Esophagus muscularis mucosa (tissue), 4 donors: ENCODE measurements around the gene MTM1. TPM values are rescaled to one million over a fixed set of nuclear protein-coding genes. Genes with fewer than 3 reads are reported as not detected.
A peak's percentile ranks its signal among the peaks of the same experiment; 100 is the strongest.

Experiments used
- DNase-seq: peaks from one replicate; pipeline ENCODE4 v3.0.0-alpha.2; 2017; ENCODE audit errors: extremely low spot score
- H3K27ac ChIP-seq, 4 donors: fragments of 200-600 bp; sonication (generic); replicated peaks in 1 of 4; 1 replicate in 3 of 4; 2 replicates in 1 of 4; pipeline ENCODE4 v1.5.1; 2016 to 2019; ENCODE audit warnings: mild to moderate bottlenecking in 1 of 4
- H3K27me3 ChIP-seq, 4 donors: fragments of 200-600 bp; sonication (generic); one replicate each; pipeline versions ENCODE4 v1.5.1 to v1.6.0; 2016 to 2019
- H3K36me3 ChIP-seq, 4 donors: fragments of 200-600 bp; sonication (generic); one replicate each; pipeline ENCODE4 v1.5.1; 2016 to 2019
- H3K4me1 ChIP-seq, 4 donors: fragments of 200-600 bp; sonication (generic); one replicate each; pipeline ENCODE4 v1.5.1; 2016 to 2019
- H3K4me3 ChIP-seq, 4 donors: fragments of 200-600 bp; sonication (generic); 1 replicate in 2 of 4; 2 replicates in 2 of 4; pipeline ENCODE4 v1.5.1; 2016 to 2019; ENCODE audit warnings: mild to moderate bottlenecking in 4 of 4, moderate library complexity in 1 of 4
- H3K9me3 ChIP-seq, 4 donors: fragments of 200-600 bp; sonication (generic); 1 replicate in 3 of 4; 2 replicates in 1 of 4; pipeline ENCODE4 v1.5.1; 2016 to 2019
- EP300 ChIP-seq: sonication (generic); formaldehyde crosslinking; IDR thresholded peaks from one replicate; pipeline ENCODE4 v1.6.1; 2017; ENCODE audit warnings: antibody characterized with exemption
- POLR2A ChIP-seq: fragments of 450-650 bp; IDR thresholded peaks from one replicate; pipeline ENCODE4 v1.6.1; 2017; ENCODE audit warnings: antibody characterized with exemption, moderate library complexity, mild to moderate bottlenecking, low read depth
- POLR2AphosphoS5 ChIP-seq, 2 donors: sonication (generic); formaldehyde crosslinking; IDR thresholded peaks; one replicate each; pipeline ENCODE4 v1.6.1; 2017; ENCODE audit warnings: antibody characterized with exemption in 2 of 2
- whole genome bisulfite sequencing: methylation state at CpG from one replicate; pipeline ENCODE4 v1.1.5; 2018; 5-methylcytosine and 5-hydroxymethylcytosine counted together
- intact Hi-C: fragments of 100-400 bp; cut with DNase I; formaldehyde crosslinking; loops from one replicate; pipeline ENCODE4 v1.15.1; 2023
- total RNA-seq, 4 donors: library from RNA; depleted of rRNA; stranded (reverse); fragments of >200 nt; gene quantifications; one replicate each; pipeline versions ENCODE4 v1.1.0 to v1.2.1, GENCODE V29; 2016
- TF ChIP-seq, protein P1 (sequence below), 3 experiments: fragments of 200-600 bp in 2 of 3; fragments of 450-650 bp in 1 of 3; sonication (generic) in 2 of 3; IDR thresholded peaks; one replicate each; pipeline ENCODE4 v1.5.1; 2017 to 2019; ENCODE audit warnings: antibody characterized with exemption in 3 of 3, mild to moderate bottlenecking in 2 of 3, moderate library complexity in 1 of 3

The MTM1 gene
- total RNA-seq, 4 donors from 2014 or later = 7.9 to 15.5 (median 11.4) TPM

DNA sequence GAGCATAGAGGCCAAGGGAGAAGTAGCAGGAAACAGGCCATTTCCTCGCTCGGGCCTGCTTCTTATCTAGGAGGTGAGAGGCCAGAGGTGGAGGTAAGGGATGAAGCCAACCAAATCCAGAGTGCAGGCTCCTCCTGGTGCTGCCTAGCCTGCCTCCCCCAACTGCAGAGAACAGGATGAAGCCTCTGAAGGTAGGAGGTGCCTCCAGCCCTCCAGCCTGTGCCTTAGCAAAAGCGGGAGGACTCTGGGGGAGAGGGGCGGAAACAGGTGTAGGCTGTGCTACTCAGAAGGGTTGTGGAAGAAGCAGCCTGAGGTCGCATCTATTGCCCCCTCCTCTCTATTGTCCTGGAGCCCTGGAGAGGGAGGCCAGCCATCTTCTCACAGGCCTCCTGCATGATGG lies 2.9 kb upstream of the MTM1 start:
- Histone ChIP-seq H3K27me3 (no peaks in the 10 kb centered on the region), H3K27ac (no peak overlapping the region), H3K4me3 (no peak overlapping the region), H3K36me3 (no peaks in the 10 kb centered on the region), H3K4me1 (peaks cover under 1 to 13% (median 10%) of the 10 kb centered on the region in 4 donors), H3K9me3 (no peaks in the 10 kb centered on the region)
- TF ChIP-seq, protein P1, sequence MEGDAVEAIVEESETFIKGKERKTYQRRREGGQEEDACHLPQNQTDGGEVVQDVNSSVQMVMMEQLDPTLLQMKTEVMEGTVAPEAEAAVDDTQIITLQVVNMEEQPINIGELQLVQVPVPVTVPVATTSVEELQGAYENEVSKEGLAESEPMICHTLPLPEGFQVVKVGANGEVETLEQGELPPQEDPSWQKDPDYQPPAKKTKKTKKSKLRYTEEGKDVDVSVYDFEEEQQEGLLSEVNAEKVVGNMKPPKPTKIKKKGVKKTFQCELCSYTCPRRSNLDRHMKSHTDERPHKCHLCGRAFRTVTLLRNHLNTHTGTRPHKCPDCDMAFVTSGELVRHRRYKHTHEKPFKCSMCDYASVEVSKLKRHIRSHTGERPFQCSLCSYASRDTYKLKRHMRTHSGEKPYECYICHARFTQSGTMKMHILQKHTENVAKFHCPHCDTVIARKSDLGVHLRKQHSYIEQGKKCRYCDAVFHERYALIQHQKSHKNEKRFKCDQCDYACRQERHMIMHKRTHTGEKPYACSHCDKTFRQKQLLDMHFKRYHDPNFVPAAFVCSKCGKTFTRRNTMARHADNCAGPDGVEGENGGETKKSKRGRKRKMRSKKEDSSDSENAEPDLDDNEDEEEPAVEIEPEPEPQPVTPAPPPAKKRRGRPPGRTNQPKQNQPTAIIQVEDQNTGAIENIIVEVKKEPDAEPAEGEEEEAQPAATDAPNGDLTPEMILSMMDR (IDR thresholded peaks at IDR 0.05) = no peak
- no peak for TF ChIP-seq POLR2A
- no peak for TF ChIP-seq EP300
- TF ChIP-seq POLR2AphosphoS5 (IDR thresholded peaks at IDR 0.05) = no peak
- intact Hi-C loops = no loop called here
- 80% methylated on average over 5 of the region's 5 CpGs for WGBS
- no peak for DNase-seq

DNA sequence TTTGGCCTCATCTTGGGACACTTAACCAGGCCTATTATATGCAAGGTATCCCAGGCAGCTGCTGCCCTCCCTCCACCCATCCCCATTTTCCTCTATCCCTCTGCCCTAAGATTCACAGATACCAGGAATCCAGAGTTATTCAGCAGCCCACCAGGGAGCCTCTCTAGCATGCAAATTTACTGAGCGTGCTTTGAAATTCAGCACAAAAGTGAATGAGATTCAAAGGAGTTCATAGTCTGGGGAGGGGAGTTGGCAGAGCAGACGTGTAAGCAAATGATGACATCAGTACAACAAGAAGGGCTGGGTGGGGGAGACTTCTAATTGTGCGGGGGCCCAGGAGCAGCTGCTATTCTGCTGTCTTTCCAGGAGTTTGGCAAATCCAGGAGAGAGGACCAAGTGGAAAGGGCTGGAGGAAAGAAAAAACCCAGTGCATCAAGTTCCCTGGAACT lies 1.7 kb upstream of the MTM1 start:
- intact Hi-C loops = no loop called here

DNA sequence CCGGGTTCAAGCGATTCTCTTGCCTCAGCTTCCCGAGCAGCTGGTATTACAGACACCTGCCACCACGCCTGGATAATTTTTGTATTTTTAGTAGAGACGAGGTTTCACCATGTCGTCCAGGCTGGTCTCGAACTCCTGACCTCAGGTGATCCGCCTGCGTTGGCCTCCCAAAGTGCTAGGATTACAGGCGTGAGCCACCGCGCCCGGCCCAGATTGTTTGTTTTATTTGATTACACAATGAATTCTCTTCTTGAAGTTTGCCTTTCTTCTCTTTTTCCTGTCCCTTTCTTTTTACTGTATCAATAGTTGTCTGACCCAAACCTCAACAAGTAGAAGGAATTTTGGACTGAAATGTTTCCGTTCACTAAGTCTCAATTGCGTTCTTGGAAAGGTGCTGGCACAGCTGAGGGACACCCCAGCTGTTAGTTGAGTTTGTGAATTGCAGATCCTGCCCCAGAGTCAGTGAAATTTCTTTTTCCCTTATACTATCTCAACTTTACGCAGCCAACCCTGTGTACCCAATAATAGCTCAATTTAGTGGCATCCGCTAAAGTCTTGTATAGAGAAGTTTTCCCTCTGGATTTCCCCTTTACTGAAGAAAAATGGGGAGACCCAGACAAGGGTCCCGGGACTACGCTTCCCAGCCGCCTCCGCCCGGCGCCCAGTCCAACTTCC lies 639 bp upstream of the MTM1 start:
- TF ChIP-seq EP300 (no peak), POLR2A (no peak), POLR2AphosphoS5 (IDR thresholded peaks at IDR 0.05) (no peak)
- TF ChIP-seq, protein P1 (IDR thresholded peaks at IDR 0.05) = no peak
- H3K27ac ChIP-seq = peak overlapping the region; percentile 43 to 63 (median 57)
- H3K36me3 ChIP-seq = no peaks in the 10 kb centered on the region
- DNase-seq = no peak
- intact Hi-C loops = no loop called here
- no peaks in the 10 kb centered on the region for H3K9me3 ChIP-seq
- peaks cover 3 to 25% (median 19%) of the 10 kb centered on the region in 4 donors for H3K4me1 ChIP-seq
- 76% methylated on average over 22 of the region's 23 CpGs for WGBS
- peak overlapping the region; percentile 68 to 78 (median 74) for H3K4me3 ChIP-seq
- no peaks in the 10 kb centered on the region for H3K27me3 ChIP-seq

More for the DNA sequence above, 1.7 kb upstream of the MTM1 start:
- no peak for TF ChIP-seq POLR2AphosphoS5 (IDR thresholded peaks at IDR 0.05)
- TF ChIP-seq, protein P1 (IDR thresholded peaks at IDR 0.05) = no peak
- no peak for TF ChIP-seq POLR2A
- no peak for TF ChIP-seq EP300
- no peak overlapping the region for H3K27ac ChIP-seq
- no peaks in the 10 kb centered on the region for H3K36me3 ChIP-seq
- H3K4me1 ChIP-seq = peaks cover 3 to 17% (median 12%) of the 10 kb centered on the region in 4 donors
- H3K27me3 ChIP-seq = no peaks in the 10 kb centered on the region
- no peak for DNase-seq
- no peak overlapping the region for H3K4me3 ChIP-seq
- no peaks in the 10 kb centered on the region for H3K9me3 ChIP-seq
- WGBS = 48% methylated on average over 3 of the region's 3 CpGs

DNA sequence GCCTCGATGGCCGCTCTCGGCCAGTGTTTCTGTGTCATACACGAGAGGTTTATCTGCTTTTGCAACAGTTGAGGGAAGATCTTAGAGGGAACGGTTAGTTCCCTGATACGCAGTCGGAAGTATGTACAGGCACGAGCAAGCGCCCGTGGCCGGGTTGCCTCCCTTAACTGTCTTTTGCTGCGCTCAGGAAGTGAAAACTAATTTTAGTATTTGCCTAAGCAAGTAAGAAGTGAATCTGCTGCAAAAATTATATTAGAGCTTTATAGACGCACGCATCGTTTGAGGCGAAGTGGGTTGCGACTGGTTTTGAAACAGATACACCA lies 695 bp downstream of the MTM1 start:
- peaks cover 3 to 35% (median 29%) of the 10 kb centered on the region in 4 donors for H3K4me1 ChIP-seq
- H3K36me3 ChIP-seq = no peaks in the 10 kb centered on the region
- 42% methylated on average over 15 of the region's 17 CpGs for WGBS
- intact Hi-C loops = no loop called here
- DNase-seq = no peak
- TF ChIP-seq, protein P1 (IDR thresholded peaks at IDR 0.05) = no peak
- TF ChIP-seq POLR2AphosphoS5 (IDR thresholded peaks at IDR 0.05) (no peak), EP300 (no peak), POLR2A (no peak)
- no peaks in the 10 kb centered on the region for H3K27me3 ChIP-seq
- H3K4me3 ChIP-seq = peak overlapping the region; percentile 68 to 78 (median 74)
- H3K27ac ChIP-seq = peak overlapping the region; percentile 84 to 90 (median 86)
- H3K9me3 ChIP-seq = no peaks in the 10 kb centered on the region

DNA sequence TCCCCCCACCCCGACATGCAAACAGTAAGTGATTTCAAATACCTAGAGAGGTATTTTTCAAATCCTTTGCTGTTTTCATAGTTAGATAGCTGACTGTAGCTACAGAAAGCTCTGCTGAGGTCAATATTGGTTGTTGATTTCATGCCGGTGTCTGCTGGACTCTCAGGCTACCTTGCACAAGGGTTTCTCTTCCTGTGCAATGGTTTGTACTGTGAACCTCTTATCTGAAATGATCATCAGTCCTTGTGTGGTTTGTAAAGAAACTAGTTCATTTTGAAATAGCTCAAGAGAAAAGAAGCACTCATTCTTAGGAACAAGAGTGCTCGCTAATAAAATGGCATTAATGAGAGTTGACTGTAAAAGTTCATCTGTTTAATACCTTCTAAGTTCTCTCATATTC lies 2.1 kb downstream of the MTM1 start:
- Histone ChIP-seq H3K4me1 (peaks cover 3 to 41% (median 35%) of the 10 kb centered on the region in 4 donors), H3K4me3 (no peak overlapping the region), H3K9me3 (no peaks in the 10 kb centered on the region), H3K36me3 (no peaks in the 10 kb centered on the region), H3K27ac (no peak overlapping the region), H3K27me3 (no peaks in the 10 kb centered on the region)
- WGBS = 77% methylated on average over 3 of the region's 3 CpGs
- intact Hi-C loops = loop anchor here (10.0 kb wide), 1 partner anchor 206 kb away; the partner anchor contains the start of gene MAMLD1
- no peak for TF ChIP-seq POLR2AphosphoS5 (IDR thresholded peaks at IDR 0.05)
- TF ChIP-seq, protein P1 (IDR thresholded peaks at IDR 0.05) = no peak
- TF ChIP-seq EP300 = no peak
- no peak for DNase-seq
